HepG2 (cell line): ENCODE measurements around the gene PVALB. TPM values are rescaled to one million over a fixed set of nuclear protein-coding genes. Genes with fewer than 3 reads are reported as not detected.

Experiments used
- ATAC-seq: fragments of 200-7000 bp; cut with Tn5 transposase; 3 replicates; pipeline ENCODE4 v1.9.1; 2020; ENCODE audit warnings: mild to moderate bottlenecking, moderate library complexity
- BruUV-seq: library from RNA; stranded (reverse); fragments of 400-500 nt; replicated peaks from 2 replicates; lab custom pipeline; 2021; lab: Mats Ljungman, UMichigan
- CTCF ChIA-PET: fragments of 300-600 bp; formaldehyde crosslinking; extraction: SDS; loops from one replicate; lab custom pipeline; 2021; ENCODE audit warnings: low total read pairs, inconsistent platforms, low intra/inter-chr PET ratio; lab: Yijun Ruan, JAX
- POLR2A ChIA-PET: fragments of 350-600 bp; sonication (Branson Sonifier 250); formaldehyde crosslinking; loops from one replicate; lab custom pipeline; 2020; ENCODE audit warnings: antibody characterized with exemption, inconsistent platforms; lab: Yijun Ruan, JAX
- DNase-seq: peaks from one replicate; pipeline ENCODE4 v3.0.0-alpha.2; 2015; ENCODE audit warnings: low spot score
- FAIRE-seq: peaks from 3 replicates; lab custom pipeline; 2011; peaks lifted over from hg19 to GRCh38; lab: Jason Lieb, UNC
- H2AFZ ChIP-seq: one replicate; pipeline ENCODE4 v1.6.1; 2011; ENCODE audit warnings: low read length, inconsistent platforms
- H3K27ac ChIP-seq: fragments of 300-600 bp; 3 replicates; pipeline ENCODE4 v1.8.0; 2011; ENCODE audit warnings: mixed run types, mild to moderate bottlenecking, mixed read lengths, low read length, inconsistent platforms; ENCODE audit not compliant: insufficient read depth; ENCODE audit errors: extremely low read length
- H3K27me3 ChIP-seq, 2 experiments: fragments of 200-600 bp in 1 of 2; 2 replicates in 1 of 2; 3 replicates in 1 of 2; pipeline versions ENCODE4 v1.6.0 to v1.8.0; 2011; ENCODE audit warnings: low read length in 2 of 2, mild to moderate bottlenecking in 2 of 2, moderate library complexity in 2 of 2, inconsistent platforms in 1 of 2; ENCODE audit not compliant: insufficient read depth in 2 of 2, control insufficient read depth in 1 of 2
- H3K36me3 ChIP-seq, 2 experiments: fragments of 200-600 bp in 1 of 2; replicated peaks in 1 of 2; 2 replicates in 1 of 2; 3 replicates in 1 of 2; pipeline versions ENCODE4 v1.5.1 to v1.8.0; 2011; ENCODE audit warnings: low read length in 2 of 2, inconsistent platforms in 1 of 2; ENCODE audit not compliant: insufficient read depth in 2 of 2, control insufficient read depth in 1 of 2
- H3K4me1 ChIP-seq: 2 replicates; pipeline ENCODE4 v1.5.1; 2012; ENCODE audit warnings: low read length, inconsistent platforms; ENCODE audit not compliant: insufficient read depth
- H3K4me2 ChIP-seq: 2 replicates; pipeline ENCODE4 v1.6.0; 2011; ENCODE audit warnings: low read depth, low read length, inconsistent platforms
- H3K4me3 ChIP-seq, 3 experiments: fragments of 200-600 bp in 1 of 3; sonication (generic), shearing (Covaris generic) in 1 of 3; replicated peaks in 1 of 3; 2 replicates each; pipeline ENCODE4 v1.5.1; 2011 to 2016; ENCODE audit warnings: low read length in 3 of 3, inconsistent platforms in 2 of 3, low read depth in 2 of 3, mild to moderate bottlenecking in 2 of 3, control low read depth in 1 of 3, mixed read lengths in 1 of 3; ENCODE audit not compliant: insufficient read depth in 1 of 3
- H3K79me2 ChIP-seq: one replicate; pipeline ENCODE4 v1.6.1; 2011; ENCODE audit warnings: low read length, inconsistent platforms; ENCODE audit not compliant: insufficient read depth
- H3K9ac ChIP-seq: 2 replicates; pipeline ENCODE4 v1.6.0; 2011; ENCODE audit warnings: mild to moderate bottlenecking, low read depth, low read length, inconsistent platforms; ENCODE audit not compliant: insufficient read depth
- H3K9me3 ChIP-seq: 2 replicates; pipeline ENCODE4 v1.5.1; 2012; ENCODE audit warnings: mild to moderate bottlenecking, low read length
- H4K20me1 ChIP-seq: 2 replicates; pipeline ENCODE4 v1.6.0; 2011; ENCODE audit warnings: inconsistent platforms, mild to moderate bottlenecking, low read length, moderate library complexity; ENCODE audit not compliant: insufficient read depth
- CREB3 ChIP-seq: sonication (generic); formaldehyde crosslinking; IDR thresholded peaks from 2 replicates; pipeline ENCODE4 v1.5.0; 2020; ENCODE audit warnings: missing genetic modification reagents
- DBP ChIP-seq: sonication (generic); formaldehyde crosslinking; IDR thresholded peaks from 2 replicates; pipeline ENCODE4 v1.4.0; 2020; ENCODE audit warnings: missing genetic modification reagents; ENCODE audit errors: not compliant biosample characterization
- FOXK1 ChIP-seq: sonication (generic); formaldehyde crosslinking; IDR thresholded peaks from 2 replicates; pipeline ENCODE4 v1.4.0; 2020; ENCODE audit warnings: low read depth, missing genetic modification reagents, borderline replicate concordance
- NFIC ChIP-seq: IDR thresholded peaks from 2 replicates; pipeline ENCODE4 v1.6.1; 2012; ENCODE audit warnings: mild to moderate bottlenecking, low read length, inconsistent platforms
- NFRKB ChIP-seq: fragments of 450-650 bp; IDR thresholded peaks from 2 replicates; pipeline ENCODE4 v1.6.1; 2017
- SP1 ChIP-seq, 2 experiments: fragments of 450-650 bp in 1 of 2; sonication (generic) in 1 of 2; formaldehyde crosslinking in 1 of 2; IDR thresholded peaks; 2 replicates each; pipeline versions ENCODE4 v1.4.0 to v1.6.1; 2016 to 2020; ENCODE audit warnings: missing genetic modification reagents in 1 of 2
- ZBTB49 ChIP-seq: sonication (generic); formaldehyde crosslinking; IDR thresholded peaks from 2 replicates; pipeline ENCODE4 v1.4.0; 2020; ENCODE audit warnings: missing genetic modification reagents, borderline replicate concordance
- ZNF615 ChIP-seq: sonication (generic); formaldehyde crosslinking; IDR thresholded peaks from 2 replicates; pipeline ENCODE4 v1.5.0; 2020; ENCODE audit warnings: mild to moderate bottlenecking, missing genetic modification reagents, borderline replicate concordance
- ZNF660 ChIP-seq: sonication (generic); formaldehyde crosslinking; IDR thresholded peaks from 2 replicates; pipeline ENCODE4 v1.5.1; 2020; ENCODE audit warnings: mild to moderate bottlenecking, low read depth, missing genetic modification reagents, borderline replicate concordance
- ZNF746 ChIP-seq: sonication (generic); formaldehyde crosslinking; IDR thresholded peaks from 2 replicates; pipeline ENCODE4 v1.8.0; 2022; ENCODE audit warnings: mild to moderate bottlenecking, missing genetic modification reagents
- WGBS: methylation state at CpG from one replicate; pipeline ENCODE4 v1.1.6; 2017; ENCODE audit warnings: low lambda C conversion rate; 5-methylcytosine and 5-hydroxymethylcytosine counted together
- in situ Hi-C: cut with HindIII; loops from 2 replicates; pipeline ENCODE4 v1.10.0; 2017; ENCODE audit warnings: low pct_unique_long_range_greater_than_20kb; ENCODE audit not compliant: extremely low pct_ligation_motif_present
- intact Hi-C: fragments of 100-400 bp; cut with micrococcal nuclease; formaldehyde crosslinking; loops from one replicate; pipeline ENCODE4 v1.10.0; 2022; ENCODE audit not compliant: unreplicated experiment
- polyA plus RNA-seq, 8 experiments: library from polyadenylated mRNA; depleted of rRNA in 3 of 8; stranded (reverse) in 7 of 8; unstranded in 1 of 8; fragments of >200 nt; fragmentation: Illumina TruSeq in 4 of 8; extraction: Trizol in 4 of 8; gene quantifications; 2 replicates each; pipeline versions ENCODE4 v1.2.1 to v1.2.3, GENCODE V29; 2011 to 2016; ENCODE audit warnings: low read depth in 4 of 8, missing spikeins in 1 of 8, mixed read lengths in 1 of 8; ENCODE audit not compliant: insufficient read depth in 1 of 8
- total RNA-seq, 5 experiments: library from RNA; depleted of rRNA; stranded (reverse); fragments of >200 nt; fragmentation: Illumina TruSeq; extraction: Trizol; gene quantifications; 2 replicates each; pipeline ENCODE4 v1.2.3, GENCODE V29; 2016; ENCODE audit warnings: low read depth in 1 of 5

PVALB gene
- total and polyA plus RNA-seq, 2 of the 13 experiments (the other 11 are each of a cell fraction or from before 2014, with no cell fraction given): not detected

- TF ChIP-seq ZNF660 (CRISPR knock-in tag) (no peak), FOXK1 (CRISPR knock-in tag) (no peak), DBP (no peak), NFIC (no peak), ZNF746 (CRISPR knock-in tag) (no peak), ZBTB49 (no peak), NFRKB (no peak), SP1 (IDR thresholded peaks at IDR 0.05) (no peak), SP1 (CRISPR knock-in tag; IDR thresholded peaks at IDR 0.05) (no peak), CREB3 (CRISPR knock-in tag) (no peak), ZNF615 (CRISPR knock-in tag) (no peak)
- POLR2A ChIA-PET: no interaction called here
- Histone ChIP-seq H3K4me3 (no peak overlapping the region), H3K9me3 (no peaks in the 10 kb centered on the region), H3K4me1 (no peaks in the 10 kb centered on the region), H3K27me3 (peaks cover 4 to 51% of the 10 kb centered on the region in 2 experiments; a peak in 3 of 5 replicates), H2AFZ (no peak overlapping the region), H3K9ac (no peak overlapping the region), H3K36me3 (no peaks in the 10 kb centered on the region), H3K27ac (no peak overlapping the region), H4K20me1 (no peaks in the 10 kb centered on the region), H3K79me2 (no peaks in the 10 kb centered on the region), H3K4me2 (no peak overlapping the region)
- FAIRE-seq (no peak), DNase-seq (no peak), ATAC-seq (no peak)
- no TSS peak for BruUV-seq
- intact Hi-C loops (no loop called here), in situ Hi-C loops (no loop called here)
- CTCF ChIA-PET: no interaction called here
- WGBS: 30% methylated on average over 6 of the region's 7 CpGs
These were observed 26.2 kb downstream of the PVALB start for GRCh38 chr22:36790648-36791047.
